DOHH2 (cell line): Measurements from ENCODE around the gene CABCOCO1.

Experiments used
- EZH2phosphoT487 ChIP-seq: fragments of 200-600 bp; sonication (generic); IDR thresholded peaks from 2 replicates; pipeline ENCODE4 v1.6.1; 2017; ENCODE audit warnings: borderline replicate concordance, mild to moderate bottlenecking, antibody characterized with exemption, low read length, moderate library complexity, mixed read lengths
- TF ChIP-seq, protein P1 (sequence below): fragments of 200-600 bp; sonication (generic); IDR thresholded peaks from one replicate; pipeline ENCODE4 v1.5.1; 2014; ENCODE audit warnings: antibody characterized with exemption, mild to moderate bottlenecking, low read depth, low read length; ENCODE audit not compliant: poor library complexity, severe bottlenecking

DNA sequence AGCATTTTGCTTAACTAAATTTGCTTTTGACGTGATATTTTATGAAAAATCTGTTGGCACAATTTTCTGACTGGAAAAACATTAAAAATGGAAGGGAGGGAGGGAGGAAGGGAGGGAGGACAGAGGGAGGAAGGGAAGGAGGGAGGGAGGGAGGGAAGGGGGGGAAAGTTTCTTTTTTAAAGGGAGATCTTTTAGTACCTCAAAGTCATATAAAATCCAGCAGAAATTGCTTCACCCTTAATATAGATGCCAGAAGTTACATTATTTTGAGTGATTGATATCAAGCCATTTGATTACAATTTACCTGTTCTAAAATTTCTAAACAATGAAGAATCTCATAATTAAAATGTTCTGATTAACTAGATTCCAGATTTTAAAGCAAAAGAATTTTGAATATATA lies 68.9 kb downstream of the CABCOCO1 start:
- TF ChIP-seq, protein P1, sequence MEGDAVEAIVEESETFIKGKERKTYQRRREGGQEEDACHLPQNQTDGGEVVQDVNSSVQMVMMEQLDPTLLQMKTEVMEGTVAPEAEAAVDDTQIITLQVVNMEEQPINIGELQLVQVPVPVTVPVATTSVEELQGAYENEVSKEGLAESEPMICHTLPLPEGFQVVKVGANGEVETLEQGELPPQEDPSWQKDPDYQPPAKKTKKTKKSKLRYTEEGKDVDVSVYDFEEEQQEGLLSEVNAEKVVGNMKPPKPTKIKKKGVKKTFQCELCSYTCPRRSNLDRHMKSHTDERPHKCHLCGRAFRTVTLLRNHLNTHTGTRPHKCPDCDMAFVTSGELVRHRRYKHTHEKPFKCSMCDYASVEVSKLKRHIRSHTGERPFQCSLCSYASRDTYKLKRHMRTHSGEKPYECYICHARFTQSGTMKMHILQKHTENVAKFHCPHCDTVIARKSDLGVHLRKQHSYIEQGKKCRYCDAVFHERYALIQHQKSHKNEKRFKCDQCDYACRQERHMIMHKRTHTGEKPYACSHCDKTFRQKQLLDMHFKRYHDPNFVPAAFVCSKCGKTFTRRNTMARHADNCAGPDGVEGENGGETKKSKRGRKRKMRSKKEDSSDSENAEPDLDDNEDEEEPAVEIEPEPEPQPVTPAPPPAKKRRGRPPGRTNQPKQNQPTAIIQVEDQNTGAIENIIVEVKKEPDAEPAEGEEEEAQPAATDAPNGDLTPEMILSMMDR: no peak
- TF ChIP-seq EZH2phosphoT487: no peak
